Nephron progenitor cell (in vitro differentiated cells): ENCODE results near the gene KRTAP10-10.

ENCODE experiments used
- DNase-seq: peaks from one replicate; pipeline ENCODE4 v3.0.0; 2021
- H3K27ac Mint-ChIP-seq: 2 replicates; pipeline ENCODE4 v1.8.0; 2021; ENCODE audit warnings: mild to moderate bottlenecking, moderate library complexity, mixed read lengths
- H3K27me3 Mint-ChIP-seq: 2 replicates; pipeline ENCODE4 v1.8.0; 2021; ENCODE audit warnings: mild to moderate bottlenecking, low read depth, mixed read lengths; ENCODE audit not compliant: poor library complexity
- H3K36me3 Mint-ChIP-seq: 2 replicates; pipeline ENCODE4 v1.8.0; 2021; ENCODE audit warnings: low read depth, mixed read lengths
- H3K4me1 Mint-ChIP-seq: 2 replicates; pipeline ENCODE4 v1.8.0; 2021; ENCODE audit warnings: mixed read lengths
- H3K4me3 Mint-ChIP-seq: 2 replicates; pipeline ENCODE4 v1.8.0; 2021; ENCODE audit warnings: mild to moderate bottlenecking, moderate library complexity, mixed read lengths
- H3K9me3 Mint-ChIP-seq: 2 replicates; pipeline ENCODE4 v1.8.0; 2021; ENCODE audit warnings: mild to moderate bottlenecking, moderate library complexity, mixed read lengths
- TF ChIP-seq, protein P1 (sequence below): fragments of 200-600 bp; sonication (generic); IDR thresholded peaks from 2 replicates; pipeline ENCODE4 v1.5.0; 2021; ENCODE audit warnings: antibody characterized with exemption

KRTAP10-10 gene

DNA sequence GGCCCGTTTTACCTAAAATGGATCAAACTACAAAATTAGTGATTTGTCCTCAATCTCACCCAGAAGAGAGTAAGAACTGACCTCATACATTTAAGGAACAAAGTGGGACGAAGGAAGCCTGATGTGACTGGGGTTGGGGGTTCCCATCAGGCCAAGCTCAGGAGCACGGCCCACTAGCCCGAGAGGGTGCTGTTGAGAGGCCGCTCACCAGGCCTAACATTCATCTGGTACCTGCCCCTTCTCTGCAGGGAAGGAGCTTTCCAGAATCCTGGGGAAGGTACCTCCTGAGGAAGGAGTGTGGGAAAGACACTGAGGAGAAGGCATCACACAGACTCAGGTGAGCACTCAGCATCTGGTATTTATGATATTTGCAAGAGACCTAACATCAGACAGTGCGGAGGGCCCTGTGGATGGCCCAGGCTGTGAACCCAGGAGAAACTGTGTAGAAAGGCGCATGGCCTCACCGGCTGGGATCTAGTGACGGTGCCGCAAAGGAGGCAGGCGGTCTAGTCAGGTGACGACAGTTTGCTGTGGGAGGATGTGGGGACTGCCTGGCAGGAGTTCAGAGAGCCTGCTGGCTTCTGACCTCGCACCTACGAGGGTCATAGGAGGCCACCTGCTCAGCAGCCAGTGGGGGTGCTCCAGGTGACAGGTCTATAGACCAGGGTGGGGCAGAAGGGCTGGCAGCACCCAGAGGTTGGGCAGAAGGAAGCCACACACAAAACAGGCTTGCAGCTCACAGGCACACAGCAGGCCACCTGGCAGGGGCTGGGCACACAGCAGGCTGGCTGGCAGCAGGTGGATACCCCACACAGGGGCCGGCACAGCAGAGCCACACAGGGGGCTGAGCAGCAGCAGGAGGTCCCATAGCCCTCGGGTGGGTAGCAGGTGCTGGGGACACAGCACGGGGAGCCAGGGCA, 16.8 kb downstream of the KRTAP10-10 start:
- Mint-ChIP-seq H3K36me3 (peaks cover 7% of the 10 kb centered on the region), H3K27ac (no peak overlapping the region), H3K4me3 (no peak overlapping the region), H3K27me3 (peaks cover 12% of the 10 kb centered on the region), H3K4me1 (peaks cover 8% of the 10 kb centered on the region), H3K9me3 (peaks cover 43% of the 10 kb centered on the region)
- DNase-seq = no peak
- TF ChIP-seq, protein P1, sequence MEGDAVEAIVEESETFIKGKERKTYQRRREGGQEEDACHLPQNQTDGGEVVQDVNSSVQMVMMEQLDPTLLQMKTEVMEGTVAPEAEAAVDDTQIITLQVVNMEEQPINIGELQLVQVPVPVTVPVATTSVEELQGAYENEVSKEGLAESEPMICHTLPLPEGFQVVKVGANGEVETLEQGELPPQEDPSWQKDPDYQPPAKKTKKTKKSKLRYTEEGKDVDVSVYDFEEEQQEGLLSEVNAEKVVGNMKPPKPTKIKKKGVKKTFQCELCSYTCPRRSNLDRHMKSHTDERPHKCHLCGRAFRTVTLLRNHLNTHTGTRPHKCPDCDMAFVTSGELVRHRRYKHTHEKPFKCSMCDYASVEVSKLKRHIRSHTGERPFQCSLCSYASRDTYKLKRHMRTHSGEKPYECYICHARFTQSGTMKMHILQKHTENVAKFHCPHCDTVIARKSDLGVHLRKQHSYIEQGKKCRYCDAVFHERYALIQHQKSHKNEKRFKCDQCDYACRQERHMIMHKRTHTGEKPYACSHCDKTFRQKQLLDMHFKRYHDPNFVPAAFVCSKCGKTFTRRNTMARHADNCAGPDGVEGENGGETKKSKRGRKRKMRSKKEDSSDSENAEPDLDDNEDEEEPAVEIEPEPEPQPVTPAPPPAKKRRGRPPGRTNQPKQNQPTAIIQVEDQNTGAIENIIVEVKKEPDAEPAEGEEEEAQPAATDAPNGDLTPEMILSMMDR = no peak

- H3K9me3 Mint-ChIP-seq = peaks cover 43% of the 10 kb centered on the region
- no peak within 1 kb of the TSS for H3K4me3 Mint-ChIP-seq
- DNase-seq = no peak
- H3K27ac Mint-ChIP-seq = no peak within 1 kb of the TSS
- peaks cover 12% of the 10 kb centered on the region for H3K27me3 Mint-ChIP-seq
- peaks cover 7% of the 10 kb centered on the region for H3K36me3 Mint-ChIP-seq
- TF ChIP-seq, protein P1 = no peak
- peaks cover 16% of the 10 kb centered on the region for H3K4me1 Mint-ChIP-seq
Observed at GRCh38 chr21:44654576-44655175, 17.5 kb downstream of the KRTAP10-10 start, which contains the start of gene KRTAP12-4. TSS of gene KRTAP12-4 (minus strand) at chr21:44654659. CDS start at chr21:44654614, 45 bp downstream.

GRCh38 chr21:44656868-44657267, 19.7 kb downstream of the KRTAP10-10 start:
- Mint-ChIP-seq H3K36me3 (peaks cover 7% of the 10 kb centered on the region), H3K4me3 (no peak overlapping the region), H3K27ac (no peak overlapping the region), H3K4me1 (peaks cover 25% of the 10 kb centered on the region), H3K27me3 (peaks cover 15% of the 10 kb centered on the region), H3K9me3 (peaks cover 60% of the 10 kb centered on the region)
- TF ChIP-seq, protein P1 = no peak
- no peak for DNase-seq

DNA sequence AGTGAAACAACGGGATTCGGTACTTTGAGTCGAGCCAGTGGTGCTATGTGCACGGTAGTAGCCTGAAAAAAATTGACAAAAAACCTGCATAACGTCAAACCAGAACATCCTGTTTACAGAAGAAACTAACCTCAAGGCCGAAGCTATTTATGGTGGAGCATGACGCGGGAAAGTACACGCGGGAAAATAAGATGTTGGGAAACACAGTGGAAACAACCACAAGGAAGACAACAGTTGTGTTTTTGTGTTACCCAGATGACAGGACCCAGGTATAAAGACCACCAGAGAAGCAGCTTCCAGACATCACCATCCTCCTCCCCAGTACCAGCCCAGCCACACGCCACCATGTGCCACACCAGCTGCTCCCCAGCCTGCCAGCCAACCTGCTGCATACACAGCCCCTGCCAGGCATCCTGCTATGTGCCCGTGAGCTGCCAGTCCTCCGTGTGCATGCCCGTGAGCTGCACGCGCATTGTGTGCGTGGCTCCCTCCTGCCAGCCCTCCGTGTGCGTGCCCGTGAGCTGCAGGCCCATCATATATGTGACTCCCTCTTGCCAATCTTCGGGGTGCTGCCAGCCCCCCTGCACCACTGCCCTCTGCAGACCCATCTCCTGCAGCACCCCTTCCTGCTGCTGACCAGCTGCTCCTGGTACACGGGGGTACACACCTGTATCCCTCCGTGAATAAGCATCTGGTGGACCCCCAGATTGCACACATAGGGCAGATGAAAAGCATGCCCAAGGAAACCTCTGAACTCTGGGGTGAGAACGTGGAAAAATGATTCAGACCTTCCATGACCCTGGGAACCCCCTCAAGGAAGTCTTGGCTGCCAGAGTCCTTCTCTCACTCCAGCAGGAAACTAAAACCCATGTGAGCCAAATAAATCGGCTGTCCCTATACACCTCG, 20.7 kb downstream of the KRTAP10-10 start, which contains the start of gene KRTAP12-3:
Gene KRTAP12-3, plus strand, starts transcription at position 298 of the 906 bp plus-strand sequence. Its CDS starts 48 bp downstream, at position 346.
- peaks cover 66% of the 10 kb centered on the region for H3K9me3 Mint-ChIP-seq
- no peak within 1 kb of the TSS for H3K27ac Mint-ChIP-seq
- H3K4me3 Mint-ChIP-seq = no peak within 1 kb of the TSS
- H3K27me3 Mint-ChIP-seq = peaks cover 15% of the 10 kb centered on the region
- DNase-seq = no peak
- peaks cover 25% of the 10 kb centered on the region for H3K4me1 Mint-ChIP-seq
- H3K36me3 Mint-ChIP-seq = peaks cover 7% of the 10 kb centered on the region
- TF ChIP-seq, protein P1 = no peak

GRCh38 chr21:44658541-44658910, 21.4 kb downstream of the KRTAP10-10 start:
- DNase-seq = no peak
- Mint-ChIP-seq H3K4me1 (peaks cover 25% of the 10 kb centered on the region), H3K9me3 (peaks cover 62% of the 10 kb centered on the region), H3K4me3 (no peak overlapping the region), H3K36me3 (peaks cover 7% of the 10 kb centered on the region), H3K27ac (no peak overlapping the region), H3K27me3 (peaks cover 13% of the 10 kb centered on the region)
- TF ChIP-seq, protein P1 = no peak
